Panc1 (cell line): ENCODE measurements around the gene ATL2. TPM values are rescaled to one million over a fixed set of nuclear protein-coding genes. Genes with fewer than 3 reads are reported as not detected.

Experiments used
- ATAC-seq: fragments of 200-7000 bp; cut with Tn5 transposase; 2 replicates; pipeline ENCODE4 v1.9.1; 2020; ENCODE audit warnings: mild to moderate bottlenecking, moderate library complexity
- BruUV-seq: library from RNA; stranded (reverse); fragments of 400-500 nt; replicated peaks from 2 replicates; lab custom pipeline; 2021; lab: Mats Ljungman, UMichigan
- CTCF ChIA-PET: fragments of 300-600 bp; sonication (Branson Sonifier 250); formaldehyde crosslinking; loops from one replicate; lab custom pipeline; 2022; ENCODE audit warnings: antibody characterized with exemption; lab: Charles Lee
- POLR2A ChIA-PET: fragments of 300-600 bp; sonication (Branson Sonifier 250); formaldehyde crosslinking; loops from one replicate; lab custom pipeline; 2022; ENCODE audit warnings: antibody characterized with exemption; lab: Charles Lee
- DNase-seq: peaks from one replicate; pipeline ENCODE4 v3.0.0-alpha.2; 2010; ENCODE audit warnings: low read depth, low spot score
- H3K27ac ChIP-seq: 2 replicates; pipeline ENCODE4 v1.5.1; 2011; ENCODE audit warnings: mild to moderate bottlenecking, low read length, inconsistent platforms
- H3K27me3 ChIP-seq: fragments of 200-500 bp; sonication (Bioruptor generic); 2 replicates; pipeline ENCODE4 v1.6.0; 2014; ENCODE audit warnings: low read length, inconsistent platforms; ENCODE audit not compliant: control insufficient read depth, insufficient read depth
- H3K36me3 ChIP-seq: fragments of 200-500 bp; sonication (Bioruptor generic); 2 replicates; pipeline ENCODE4 v1.5.1; 2014; ENCODE audit warnings: inconsistent platforms, mild to moderate bottlenecking, low read length, moderate library complexity; ENCODE audit not compliant: control insufficient read depth, insufficient read depth
- H3K4me1 ChIP-seq: 2 replicates; pipeline ENCODE4 v1.5.1; 2011; ENCODE audit warnings: inconsistent platforms, mild to moderate bottlenecking, low read length, moderate library complexity; ENCODE audit not compliant: control insufficient read depth, insufficient read depth
- H3K4me3 ChIP-seq, 2 experiments: 2 replicates each; pipeline ENCODE4 v1.5.1; 2011 to 2012; ENCODE audit warnings: low read depth in 2 of 2, low read length in 2 of 2, mild to moderate bottlenecking in 2 of 2, inconsistent platforms in 1 of 2, moderate library complexity in 1 of 2
- H3K9me3 ChIP-seq: fragments of 200-500 bp; sonication (Bioruptor generic); 2 replicates; pipeline ENCODE4 v1.5.1; 2014; ENCODE audit warnings: low read depth, mild to moderate bottlenecking, inconsistent platforms, low read length, moderate library complexity; ENCODE audit not compliant: control insufficient read depth, insufficient read depth
- POLR2AphosphoS5 ChIP-seq: IDR thresholded peaks from 2 replicates; pipeline ENCODE4 v1.6.1; 2012; ENCODE audit warnings: mild to moderate bottlenecking, low read depth, low read length, moderate library complexity
- REST ChIP-seq, 2 experiments: IDR thresholded peaks; 2 replicates each; pipeline ENCODE4 v1.6.1; 2011 to 2012; ENCODE audit warnings: low read depth in 2 of 2, control low read depth in 1 of 2, low read length in 1 of 2, mild to moderate bottlenecking in 1 of 2, moderate library complexity in 1 of 2; ENCODE audit not compliant: insufficient read depth in 1 of 2
- SIN3A ChIP-seq: IDR thresholded peaks from 2 replicates; pipeline ENCODE4 v1.6.1; 2012; ENCODE audit warnings: low read depth, mild to moderate bottlenecking, low read length, moderate library complexity, borderline replicate concordance; ENCODE audit not compliant: insufficient read depth
- TCF7L2 ChIP-seq: IDR thresholded peaks from 2 replicates; pipeline ENCODE4 v1.6.1; 2011; ENCODE audit warnings: mild to moderate bottlenecking, low read depth, low read length, inconsistent platforms
- in situ Hi-C: cut with HindIII; loops from 2 replicates; pipeline ENCODE4 v1.10.0; 2016; ENCODE audit warnings: low sequenced_read_pairs, low pct_unique_long_range_greater_than_20kb
- intact Hi-C: fragments of 100-400 bp; cut with micrococcal nuclease; formaldehyde crosslinking; loops from one replicate; pipeline ENCODE4 v1.10.0; 2022; ENCODE audit not compliant: unreplicated experiment
- total RNA-seq: library from RNA; stranded (reverse); gene quantifications from one replicate; pipeline ENCODE4 v1.2.1, GENCODE V29; 2021; ENCODE audit not compliant: unreplicated experiment
- TF ChIP-seq, protein P1 (sequence below): fragments of 450-650 bp; IDR thresholded peaks from 2 replicates; pipeline ENCODE4 v1.5.1; 2017; ENCODE audit warnings: mild to moderate bottlenecking

ATL2 gene
- total RNA-seq, 1 experiment from 2014 or later, result 78.7 TPM

GRCh38 chr2:38417745-38418689 lies 40.9 kb upstream of the ATL2 start:
- ATAC-seq (no peak), DNase-seq (no peak)
- no peaks in the 10 kb centered on the region for H3K4me1 ChIP-seq
- H3K27ac ChIP-seq, result no peak overlapping the region
- in situ Hi-C loops, result no loop called here
- no peaks in the 10 kb centered on the region for H3K36me3 ChIP-seq
- intact Hi-C loops, result no loop called here
- no TSS peak for BruUV-seq
- CTCF ChIA-PET, result no interaction called here
- TF ChIP-seq REST (IDR thresholded peaks at IDR 0.05; ENCODE audit: insufficient read depth in 1 of 2, low read depth in 2 of 2, low read length in 1 of 2) (no peak), TCF7L2 (no peak)
- TF ChIP-seq, protein P1, sequence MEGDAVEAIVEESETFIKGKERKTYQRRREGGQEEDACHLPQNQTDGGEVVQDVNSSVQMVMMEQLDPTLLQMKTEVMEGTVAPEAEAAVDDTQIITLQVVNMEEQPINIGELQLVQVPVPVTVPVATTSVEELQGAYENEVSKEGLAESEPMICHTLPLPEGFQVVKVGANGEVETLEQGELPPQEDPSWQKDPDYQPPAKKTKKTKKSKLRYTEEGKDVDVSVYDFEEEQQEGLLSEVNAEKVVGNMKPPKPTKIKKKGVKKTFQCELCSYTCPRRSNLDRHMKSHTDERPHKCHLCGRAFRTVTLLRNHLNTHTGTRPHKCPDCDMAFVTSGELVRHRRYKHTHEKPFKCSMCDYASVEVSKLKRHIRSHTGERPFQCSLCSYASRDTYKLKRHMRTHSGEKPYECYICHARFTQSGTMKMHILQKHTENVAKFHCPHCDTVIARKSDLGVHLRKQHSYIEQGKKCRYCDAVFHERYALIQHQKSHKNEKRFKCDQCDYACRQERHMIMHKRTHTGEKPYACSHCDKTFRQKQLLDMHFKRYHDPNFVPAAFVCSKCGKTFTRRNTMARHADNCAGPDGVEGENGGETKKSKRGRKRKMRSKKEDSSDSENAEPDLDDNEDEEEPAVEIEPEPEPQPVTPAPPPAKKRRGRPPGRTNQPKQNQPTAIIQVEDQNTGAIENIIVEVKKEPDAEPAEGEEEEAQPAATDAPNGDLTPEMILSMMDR, result no peak
- no peaks in the 10 kb centered on the region; the same call in 1 of the 2 replicates for H3K27me3 ChIP-seq
- H3K4me3 ChIP-seq, result no peak overlapping the region
- H3K9me3 ChIP-seq, result no peaks in the 10 kb centered on the region
- POLR2A ChIA-PET, result no interaction called here

GRCh38 chr2:38416296-38417036 lies 39.4 kb upstream of the ATL2 start:
- ATAC-seq (no peak), DNase-seq (no peak)
- no peaks in the 10 kb centered on the region for H3K4me1 ChIP-seq
- peaks cover 3% of the 10 kb centered on the region; the same call in 1 of the 2 replicates for H3K9me3 ChIP-seq
- TF ChIP-seq TCF7L2 (no peak), REST (IDR thresholded peaks at IDR 0.05; ENCODE audit: insufficient read depth in 1 of 2, low read depth in 2 of 2, low read length in 1 of 2) (no peak), SIN3A (no peak), POLR2AphosphoS5 (no peak)
- TF ChIP-seq, protein P1, result no peak
- H3K27me3 ChIP-seq, result no peaks in the 10 kb centered on the region; the same call in 1 of the 2 replicates
- POLR2A ChIA-PET, result no interaction called here
- no peak overlapping the region for H3K4me3 ChIP-seq
- BruUV-seq, result no TSS peak
- in situ Hi-C loops (no loop called here), intact Hi-C loops (no loop called here)
- no peak overlapping the region for H3K27ac ChIP-seq
- CTCF ChIA-PET, result no interaction called here
- no peaks in the 10 kb centered on the region for H3K36me3 ChIP-seq
